Measurements from ENCODE around the gene IL3. TPM values are rescaled to one million over a fixed set of nuclear protein-coding genes. Genes with fewer than 3 reads are reported as not detected.

Gene IL3
- total RNA-seq, 1 donor from 2014 or later: not detected

DNA sequence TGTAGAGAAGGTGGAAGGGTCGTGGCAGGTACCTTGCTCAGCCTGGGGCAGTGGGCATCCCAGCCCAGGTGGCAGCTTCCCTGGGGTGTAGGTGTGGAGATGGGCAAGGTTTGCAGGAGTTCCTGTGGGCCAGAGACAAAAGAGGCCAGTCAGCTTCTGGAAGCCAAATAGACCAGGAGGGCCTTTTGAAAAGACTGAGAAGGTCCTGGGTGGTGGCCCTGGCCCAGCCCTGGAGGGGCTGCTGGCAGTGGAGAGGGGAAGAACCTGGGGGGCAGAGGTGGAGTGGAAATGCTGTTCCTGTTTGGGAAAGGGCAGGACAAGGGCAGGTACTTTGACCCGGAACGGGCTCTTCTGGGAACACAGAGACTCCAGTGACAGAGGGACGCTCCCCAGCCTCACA, 7.0 kb upstream of the IL3 start:
- no peak overlapping the region for H3K4me2 ChIP-seq
- no peaks in the 10 kb centered on the region for H3F3A ChIP-seq (ENCODE audit: low read depth)
- no peaks in the 10 kb centered on the region for H3K79me2 ChIP-seq (ENCODE audit: low read depth)
- no peaks in the 10 kb centered on the region for H3K4me1 ChIP-seq
- no peaks in the 10 kb centered on the region for H3K36me3 ChIP-seq
- DNase-seq (ENCODE audit: low spot score): no peak
- no peaks in the 10 kb centered on the region for H4K20me1 ChIP-seq (ENCODE audit: low read depth)
- H3K4me3 Mint-ChIP-seq: no peak overlapping the region
- H2AFZ ChIP-seq (replicated peaks): no peak overlapping the region
- H3K4me1 Mint-ChIP-seq: no peaks in the 10 kb centered on the region
- no peaks in the 10 kb centered on the region for H3K27me3 ChIP-seq
- TF ChIP-seq EZH2 (IDR thresholded peaks at IDR 0.05) (no peak), CTCF (IDR thresholded peaks at IDR 0.05) (no peak), EZH2phosphoT487 (IDR thresholded peaks at IDR 0.05) (no peak)
- no peak overlapping the region for H3K27ac Mint-ChIP-seq
- no peak overlapping the region for H3K9ac ChIP-seq
- no peaks in the 10 kb centered on the region for H3K9me3 ChIP-seq (ENCODE audit: low read depth)
- no peaks in the 10 kb centered on the region for H3K9me3 Mint-ChIP-seq
- no peaks in the 10 kb centered on the region for H3K36me3 Mint-ChIP-seq
- H3K27me3 Mint-ChIP-seq (ENCODE audit: insufficient read depth, low read depth): peaks cover 5% of the 10 kb centered on the region
- H3K4me3 ChIP-seq: no peak overlapping the region
- no peak overlapping the region for H3K27ac ChIP-seq

DNA sequence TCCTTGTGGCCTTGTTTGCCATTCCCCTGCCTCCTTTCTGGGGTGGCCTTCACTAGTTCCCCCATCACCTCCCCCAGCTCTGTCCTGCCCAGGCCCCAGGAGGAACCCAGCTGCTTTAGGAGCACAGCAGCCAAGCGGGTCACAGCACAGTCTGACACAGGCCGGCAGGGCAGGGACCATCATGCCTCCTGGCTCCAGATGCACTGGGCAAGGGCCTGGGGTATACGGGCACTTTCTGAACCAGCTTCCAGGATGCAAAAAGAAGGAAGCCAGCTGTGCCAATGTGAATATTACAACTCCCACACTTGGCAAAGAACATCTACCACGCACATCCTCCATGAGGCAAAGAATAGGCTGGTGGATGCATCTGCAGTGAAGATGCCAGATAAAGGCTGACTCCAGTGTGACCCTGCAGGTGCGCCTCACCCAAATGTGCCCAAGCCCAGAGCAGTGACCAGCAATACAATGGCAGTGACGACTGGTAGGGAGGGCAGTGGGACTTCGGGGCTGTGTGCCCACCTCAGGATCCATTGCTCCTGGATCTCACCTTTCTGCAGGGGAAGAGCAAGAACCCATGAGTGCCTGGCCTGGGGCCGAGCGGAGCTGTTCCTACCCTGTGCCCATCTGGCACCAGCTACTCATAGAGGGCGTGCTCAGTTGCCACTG, 6.3 kb upstream of the IL3 start:
- H3K4me1 Mint-ChIP-seq: no peaks in the 10 kb centered on the region
- Histone ChIP-seq H3K9me3 (ENCODE audit: low read depth) (no peaks in the 10 kb centered on the region), H3K4me3 (no peak overlapping the region), H3K4me2 (no peak overlapping the region), H3K4me1 (no peaks in the 10 kb centered on the region), H4K20me1 (ENCODE audit: low read depth) (no peaks in the 10 kb centered on the region), H3K79me2 (ENCODE audit: low read depth) (no peaks in the 10 kb centered on the region), H2AFZ (replicated peaks) (no peak overlapping the region), H3K9ac (no peak overlapping the region), H3K27ac (no peak overlapping the region), H3K27me3 (no peaks in the 10 kb centered on the region), H3K36me3 (no peaks in the 10 kb centered on the region), H3F3A (ENCODE audit: low read depth) (no peaks in the 10 kb centered on the region)
- no peak for DNase-seq (ENCODE audit: low spot score)
- TF ChIP-seq EZH2phosphoT487 (IDR thresholded peaks at IDR 0.05) (no peak), CTCF (IDR thresholded peaks at IDR 0.05) (no peak), EZH2 (IDR thresholded peaks at IDR 0.05) (no peak)
- H3K27me3 Mint-ChIP-seq (ENCODE audit: insufficient read depth, low read depth): peaks cover 7% of the 10 kb centered on the region
- H3K36me3 Mint-ChIP-seq: no peaks in the 10 kb centered on the region
- no peak overlapping the region for H3K27ac Mint-ChIP-seq
- H3K4me3 Mint-ChIP-seq: no peak overlapping the region
- no peaks in the 10 kb centered on the region for H3K9me3 Mint-ChIP-seq

- Mint-ChIP-seq H3K27ac (no peak overlapping the region), H3K4me3 (no peak overlapping the region), H3K27me3 (ENCODE audit: insufficient read depth, low read depth) (peaks cover 8% of the 10 kb centered on the region), H3K4me1 (no peaks in the 10 kb centered on the region), H3K36me3 (no peaks in the 10 kb centered on the region), H3K9me3 (no peaks in the 10 kb centered on the region)
- no peak overlapping the region for H3K4me3 ChIP-seq
- H3K27me3 ChIP-seq: no peaks in the 10 kb centered on the region
- no peak overlapping the region for H3K27ac ChIP-seq
- no peaks in the 10 kb centered on the region for H3K36me3 ChIP-seq
- no peak overlapping the region for H3K9ac ChIP-seq
- no peak for DNase-seq (ENCODE audit: low spot score)
- no peaks in the 10 kb centered on the region for H4K20me1 ChIP-seq (ENCODE audit: low read depth)
- H3K9me3 ChIP-seq (ENCODE audit: low read depth): no peaks in the 10 kb centered on the region
- TF ChIP-seq EZH2phosphoT487 (IDR thresholded peaks at IDR 0.05) (no peak), EZH2 (IDR thresholded peaks at IDR 0.05) (no peak), CTCF (IDR thresholded peaks at IDR 0.05) (no peak)
- no peak overlapping the region for H2AFZ ChIP-seq (replicated peaks)
- H3K4me1 ChIP-seq: no peaks in the 10 kb centered on the region
- H3K4me2 ChIP-seq: no peak overlapping the region
- no peaks in the 10 kb centered on the region for H3F3A ChIP-seq (ENCODE audit: low read depth)
- no peaks in the 10 kb centered on the region for H3K79me2 ChIP-seq (ENCODE audit: low read depth)
Observed at GRCh38 chr5:132054697-132055440, 5.6 kb upstream of the IL3 start.
